ENCODE data around the gene OPA1.

The OPA1 gene

GRCh38 chr3:193553586-193553985 is 39.4 kb upstream of the OPA1 start:
- TF ChIP-seq, protein P1, sequence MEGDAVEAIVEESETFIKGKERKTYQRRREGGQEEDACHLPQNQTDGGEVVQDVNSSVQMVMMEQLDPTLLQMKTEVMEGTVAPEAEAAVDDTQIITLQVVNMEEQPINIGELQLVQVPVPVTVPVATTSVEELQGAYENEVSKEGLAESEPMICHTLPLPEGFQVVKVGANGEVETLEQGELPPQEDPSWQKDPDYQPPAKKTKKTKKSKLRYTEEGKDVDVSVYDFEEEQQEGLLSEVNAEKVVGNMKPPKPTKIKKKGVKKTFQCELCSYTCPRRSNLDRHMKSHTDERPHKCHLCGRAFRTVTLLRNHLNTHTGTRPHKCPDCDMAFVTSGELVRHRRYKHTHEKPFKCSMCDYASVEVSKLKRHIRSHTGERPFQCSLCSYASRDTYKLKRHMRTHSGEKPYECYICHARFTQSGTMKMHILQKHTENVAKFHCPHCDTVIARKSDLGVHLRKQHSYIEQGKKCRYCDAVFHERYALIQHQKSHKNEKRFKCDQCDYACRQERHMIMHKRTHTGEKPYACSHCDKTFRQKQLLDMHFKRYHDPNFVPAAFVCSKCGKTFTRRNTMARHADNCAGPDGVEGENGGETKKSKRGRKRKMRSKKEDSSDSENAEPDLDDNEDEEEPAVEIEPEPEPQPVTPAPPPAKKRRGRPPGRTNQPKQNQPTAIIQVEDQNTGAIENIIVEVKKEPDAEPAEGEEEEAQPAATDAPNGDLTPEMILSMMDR (IDR thresholded peaks at IDR 0.05; ENCODE audit: control insufficient read depth, insufficient read depth, low read depth, low read length, missing control alignments) = no peak
- DNase-seq (ENCODE audit: low read depth) = no peak
- no peak overlapping the region for H3K4me3 ChIP-seq (ENCODE audit: control insufficient read depth, low read depth, low read length)

- DNase-seq (ENCODE audit: low read depth) = no peak
- TF ChIP-seq, protein P1 (IDR thresholded peaks at IDR 0.05; ENCODE audit: control insufficient read depth, insufficient read depth, low read depth, low read length, missing control alignments) = no peak
Measured at GRCh38 chr3:193554811-193555210, 38.2 kb upstream of the OPA1 start, which contains the start of gene ATP13A4. TSS of gene ATP13A4 (minus strand) at chr3:193554895. CDS start at chr3:193554799, 96 bp downstream.

DNA sequence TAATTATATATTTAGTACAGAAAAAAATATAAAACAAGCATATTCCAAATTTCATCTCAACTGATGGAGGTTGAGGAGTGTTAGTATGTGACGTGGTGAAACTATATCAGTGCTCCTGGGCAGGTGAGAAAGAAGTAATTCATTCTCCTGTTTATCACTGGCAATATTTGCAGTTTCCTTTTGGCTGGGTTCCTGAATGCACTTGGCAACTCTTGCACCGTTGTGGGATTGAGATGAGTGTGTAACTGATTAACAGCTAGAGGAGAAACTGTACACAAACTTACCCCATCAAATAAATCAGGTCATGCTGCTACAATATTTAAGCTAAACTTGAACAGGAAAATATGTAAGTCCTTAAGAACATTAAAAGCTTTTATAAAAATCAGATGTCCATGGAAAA is 36.2 kb upstream of the OPA1 start:
- no peak for DNase-seq (ENCODE audit: low read depth)
- TF ChIP-seq, protein P1 (IDR thresholded peaks at IDR 0.05; ENCODE audit: control insufficient read depth, insufficient read depth, low read depth, low read length, missing control alignments) = no peak
- no peak overlapping the region for H3K4me3 ChIP-seq (ENCODE audit: control insufficient read depth, low read depth, low read length)

More at GRCh38 chr3:193554811-193555210, 38.2 kb upstream of the OPA1 start, which contains the start of gene ATP13A4:
- H3K4me3 ChIP-seq (ENCODE audit: control insufficient read depth, low read depth, low read length) = no peak within 1 kb of the TSS

DNA sequence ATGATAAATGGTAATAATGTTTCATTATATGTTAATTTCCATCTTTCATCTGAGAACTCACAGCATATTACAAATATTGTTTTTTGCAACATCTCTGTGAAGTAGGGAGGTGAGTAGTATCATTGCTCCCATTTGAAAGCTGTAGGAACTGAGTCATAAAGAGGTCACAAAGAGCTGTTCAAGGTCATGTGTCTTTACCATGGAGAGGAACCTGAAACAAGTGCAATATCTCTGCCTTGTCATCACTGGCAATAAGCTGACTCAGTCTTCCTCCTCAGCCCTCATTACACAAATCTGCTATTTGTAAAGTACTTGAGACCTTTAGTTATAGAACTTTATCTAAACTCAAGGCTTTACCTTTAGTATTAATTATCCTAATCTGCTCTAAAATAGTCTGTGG is 33.9 kb upstream of the OPA1 start:
- DNase-seq (ENCODE audit: low read depth) = no peak
- TF ChIP-seq, protein P1 (IDR thresholded peaks at IDR 0.05; ENCODE audit: control insufficient read depth, insufficient read depth, low read depth, low read length, missing control alignments) = no peak
- no peak overlapping the region for H3K4me3 ChIP-seq (ENCODE audit: control insufficient read depth, low read depth, low read length)

DNA sequence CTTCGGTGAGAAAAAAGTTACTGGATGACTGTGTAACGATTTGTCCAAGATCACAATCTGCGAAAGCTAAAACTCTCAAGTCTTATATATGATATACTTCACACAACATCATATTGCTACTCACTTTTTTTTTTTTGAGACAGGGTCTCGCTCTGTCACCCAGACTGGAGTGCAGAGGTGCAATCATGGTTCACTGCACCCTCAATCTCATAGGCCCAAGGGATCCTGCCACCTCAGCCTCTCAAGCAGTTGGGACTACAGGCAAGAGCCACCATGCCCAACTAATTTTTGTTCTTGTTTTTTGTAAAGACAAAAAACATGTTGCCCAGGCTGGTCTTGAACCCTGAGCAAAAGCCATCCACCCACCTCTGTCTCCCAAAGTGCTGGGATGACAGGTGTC is 32.9 kb upstream of the OPA1 start:
- TF ChIP-seq, protein P1 (IDR thresholded peaks at IDR 0.05; ENCODE audit: control insufficient read depth, insufficient read depth, low read depth, low read length, missing control alignments) = no peak
- no peak for DNase-seq (ENCODE audit: low read depth)
- no peak overlapping the region for H3K4me3 ChIP-seq (ENCODE audit: control insufficient read depth, low read depth, low read length)

- no peak overlapping the region for H3K4me3 ChIP-seq (ENCODE audit: control insufficient read depth, low read depth, low read length)
- TF ChIP-seq, protein P1 (IDR thresholded peaks at IDR 0.05; ENCODE audit: control insufficient read depth, insufficient read depth, low read depth, low read length, missing control alignments) = no peak
- no peak for DNase-seq (ENCODE audit: low read depth)
Measured at GRCh38 chr3:193560870-193561269, 32.1 kb upstream of the OPA1 start.

- DNase-seq (ENCODE audit: low read depth) = no peak
- TF ChIP-seq, protein P1 (IDR thresholded peaks at IDR 0.05; ENCODE audit: control insufficient read depth, insufficient read depth, low read depth, low read length, missing control alignments) = no peak
- H3K4me3 ChIP-seq (ENCODE audit: control insufficient read depth, low read depth, low read length) = no peak overlapping the region
Measured at GRCh38 chr3:193563426-193563825, 29.6 kb upstream of the OPA1 start.

Data from AG09309 (cell line).